SU-DHL-6 (cell line): ENCODE results near the gene NRTN.

Source experiments
- EZH2phosphoT487 ChIP-seq: fragments of 200-600 bp; sonication (generic), shearing (Covaris generic); conservative IDR thresholded peaks from 2 replicates; pipeline ENCODE4 v1.6.1; 2018; ENCODE audit warnings: mild to moderate bottlenecking, antibody characterized with exemption, low read length, moderate library complexity, mixed read lengths
- TF ChIP-seq, protein P1 (sequence below): fragments of 200-600 bp; sonication (generic); IDR thresholded peaks from one replicate; pipeline ENCODE4 v1.5.1; 2017; ENCODE audit warnings: antibody characterized with exemption, mild to moderate bottlenecking, low read length, moderate library complexity; ENCODE audit not compliant: insufficient read depth, poor library complexity, severe bottlenecking

DNA sequence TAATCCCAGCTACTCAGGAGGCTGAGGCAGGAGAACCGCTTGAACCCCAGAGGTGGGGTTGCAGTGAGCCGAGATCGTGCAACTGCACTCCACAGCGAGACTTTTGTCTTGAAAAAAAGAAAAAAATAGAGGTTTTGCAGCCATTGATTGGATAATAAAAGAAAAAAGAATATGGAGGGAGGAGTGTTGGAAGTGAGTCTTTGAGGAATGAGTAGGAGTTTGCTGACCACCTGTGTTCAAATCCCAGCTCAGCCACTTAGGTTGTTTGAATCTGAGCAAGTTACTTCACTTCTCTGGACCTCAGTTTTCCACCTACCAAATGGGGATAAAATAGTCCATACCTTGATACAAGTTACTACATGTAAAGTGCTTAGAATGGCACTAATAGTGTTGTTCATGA, 6.2 kb downstream of the NRTN start:
- TF ChIP-seq, protein P1, sequence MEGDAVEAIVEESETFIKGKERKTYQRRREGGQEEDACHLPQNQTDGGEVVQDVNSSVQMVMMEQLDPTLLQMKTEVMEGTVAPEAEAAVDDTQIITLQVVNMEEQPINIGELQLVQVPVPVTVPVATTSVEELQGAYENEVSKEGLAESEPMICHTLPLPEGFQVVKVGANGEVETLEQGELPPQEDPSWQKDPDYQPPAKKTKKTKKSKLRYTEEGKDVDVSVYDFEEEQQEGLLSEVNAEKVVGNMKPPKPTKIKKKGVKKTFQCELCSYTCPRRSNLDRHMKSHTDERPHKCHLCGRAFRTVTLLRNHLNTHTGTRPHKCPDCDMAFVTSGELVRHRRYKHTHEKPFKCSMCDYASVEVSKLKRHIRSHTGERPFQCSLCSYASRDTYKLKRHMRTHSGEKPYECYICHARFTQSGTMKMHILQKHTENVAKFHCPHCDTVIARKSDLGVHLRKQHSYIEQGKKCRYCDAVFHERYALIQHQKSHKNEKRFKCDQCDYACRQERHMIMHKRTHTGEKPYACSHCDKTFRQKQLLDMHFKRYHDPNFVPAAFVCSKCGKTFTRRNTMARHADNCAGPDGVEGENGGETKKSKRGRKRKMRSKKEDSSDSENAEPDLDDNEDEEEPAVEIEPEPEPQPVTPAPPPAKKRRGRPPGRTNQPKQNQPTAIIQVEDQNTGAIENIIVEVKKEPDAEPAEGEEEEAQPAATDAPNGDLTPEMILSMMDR: no peak
- TF ChIP-seq EZH2phosphoT487: no peak
